D721Med (cell line): Measurements from ENCODE around the gene STX1A.
A peak's percentile ranks its signal among the peaks of the same experiment; 100 is the strongest.
"Not testable (repeated sequence)": the region's sequence is repeated elsewhere in the genome, so short reads cannot be mapped to it uniquely, and the experiment has no call there.

ENCODE experiments used
- DNase-seq: peaks from one replicate; pipeline ENCODE4 v3.0.0; 2011; ENCODE audit warnings: low spot score; ENCODE audit not compliant: insufficient read length
- FAIRE-seq: peaks from 2 replicates; lab custom pipeline; 2011; peaks lifted over from hg19 to GRCh38; lab: Jason Lieb, UNC
- CTCF ChIP-seq: IDR thresholded peaks from 2 replicates; pipeline ENCODE4 v1.5.1; 2012; ENCODE audit warnings: mild to moderate bottlenecking, control low read depth; ENCODE audit not compliant: insufficient read depth; ENCODE audit errors: missing control alignments

Gene STX1A

GRCh38 chr7:73722785-73723184 lies 3.3 kb upstream of the STX1A start:
- no peak for TF ChIP-seq CTCF
- DNase-seq (no peak), FAIRE-seq (no peak)

GRCh38 chr7:73722182-73722581 lies 2.7 kb upstream of the STX1A start:
- not testable (repeated sequence) for DNase-seq, FAIRE-seq

- FAIRE-seq (no peak), DNase-seq (no peak)
- TF ChIP-seq CTCF, result no peak
Measured at GRCh38 chr7:73721377-73721817, 1.9 kb upstream of the STX1A start.

GRCh38 chr7:73720443-73720842 lies 974 bp upstream of the STX1A start:
- not testable (repeated sequence) for FAIRE-seq, DNase-seq

GRCh38 chr7:73719806-73720169 lies 319 bp upstream of the STX1A start:
- TF ChIP-seq CTCF, result no peak
- DNase-seq (no peak), FAIRE-seq (no peak)

GRCh38 chr7:73718438-73718881 lies 1.0 kb downstream of the STX1A start:
- no peak for FAIRE-seq
- TF ChIP-seq CTCF, result no peak
- DNase-seq, result peak; percentile 7

GRCh38 chr7:73717991-73718405 lies 1.5 kb downstream of the STX1A start:
- FAIRE-seq (no peak), DNase-seq (peak; percentile 13)
- no peak for TF ChIP-seq CTCF

GRCh38 chr7:73717025-73717807 lies 2.3 kb downstream of the STX1A start:
- FAIRE-seq, result no peak

More at GRCh38 chr7:73717025-73717807, 2.3 kb downstream of the STX1A start:
- TF ChIP-seq CTCF, result no peak
- no peak for DNase-seq
